HCEC 1CT (cell line): ENCODE results near the gene TNIP1.

Experiments
- DNase-seq: peaks from one replicate; pipeline ENCODE4 v3.0.0-alpha.2; 2017

Gene TNIP1

GRCh38 chr5:151037561-151038411 is 43.0 kb downstream of the TNIP1 start:
- DNase-seq, result peak; percentile 53

GRCh38 chr5:151036556-151036955 is 44.3 kb downstream of the TNIP1 start:
- DNase-seq, result no peak

- DNase-seq, result no peak
These were observed 46.1 kb downstream of the TNIP1 start for GRCh38 chr5:151034422-151035379.

DNA sequence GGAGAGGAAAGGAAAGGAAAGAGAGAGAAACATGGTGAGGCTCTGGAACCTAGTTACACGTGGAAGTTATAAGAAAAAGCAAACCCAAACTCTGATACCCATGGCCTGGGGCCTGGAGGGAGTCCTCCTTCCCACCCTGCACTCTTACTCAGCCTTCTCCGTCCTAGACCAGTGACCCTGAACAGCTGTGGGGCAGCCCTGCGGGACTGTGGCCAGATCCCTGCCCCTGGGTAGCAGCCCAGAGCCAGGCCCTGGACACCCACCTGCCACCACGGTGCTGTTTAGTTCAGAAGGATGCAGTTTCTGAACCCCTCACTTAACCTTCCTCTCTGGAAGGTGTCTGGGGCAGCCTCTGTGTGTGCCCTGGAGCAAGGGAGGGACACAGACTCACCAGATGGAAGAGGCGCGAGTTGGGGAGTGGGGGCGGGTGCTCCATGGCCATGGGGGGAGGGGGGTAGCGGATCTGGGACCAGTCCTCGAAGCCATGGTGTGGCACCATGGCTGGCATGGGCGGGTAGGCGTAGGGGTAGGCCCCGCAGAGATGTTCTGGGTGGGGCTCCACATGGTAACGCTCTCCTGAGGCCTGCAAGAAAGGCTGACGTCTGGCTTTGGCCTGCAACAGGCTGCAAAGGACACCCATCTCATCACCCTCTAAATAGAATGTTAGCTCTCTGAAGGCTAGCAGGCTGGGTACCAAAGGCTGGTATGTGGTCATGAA is 47.5 kb downstream of the TNIP1 start:
- no peak for DNase-seq

DNA sequence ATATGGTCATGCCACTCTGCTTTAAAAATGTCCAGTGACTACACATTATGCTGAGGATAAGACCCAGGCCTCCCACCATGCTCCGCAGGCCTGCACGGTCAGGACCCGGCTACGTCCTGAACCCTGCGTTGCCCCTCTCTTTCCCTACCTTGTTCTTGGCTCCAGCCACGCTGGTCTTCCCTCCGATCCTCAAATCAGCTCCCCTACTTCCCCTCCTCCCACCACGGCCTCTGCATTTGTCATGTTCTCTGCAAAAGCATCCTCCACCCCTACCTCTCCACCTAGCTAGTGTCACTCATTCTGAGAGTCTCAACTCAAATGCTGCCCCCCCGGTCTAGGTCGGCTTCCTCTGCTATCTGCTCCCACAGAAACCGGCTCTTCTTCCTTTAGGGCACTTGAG is 49.3 kb downstream of the TNIP1 start:
- DNase-seq, result no peak

- no peak for DNase-seq
These were observed 50.5 kb downstream of the TNIP1 start for GRCh38 chr5:151030379-151030778.

DNA sequence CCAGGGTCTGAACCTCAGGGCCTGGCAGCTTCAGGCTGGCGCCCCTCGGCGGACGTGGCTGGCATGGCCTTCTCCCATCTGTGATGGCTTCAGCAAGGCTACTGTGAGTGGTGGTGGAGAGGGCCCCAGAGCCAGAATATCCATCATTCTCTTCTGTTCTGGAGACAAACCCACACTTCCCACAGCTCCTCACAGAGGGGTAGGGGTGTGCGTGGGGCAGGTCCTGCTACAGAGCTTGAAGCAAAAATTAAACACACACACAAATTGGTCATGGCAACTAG is 50.8 kb downstream of the TNIP1 start:
- DNase-seq, result no peak

DNA sequence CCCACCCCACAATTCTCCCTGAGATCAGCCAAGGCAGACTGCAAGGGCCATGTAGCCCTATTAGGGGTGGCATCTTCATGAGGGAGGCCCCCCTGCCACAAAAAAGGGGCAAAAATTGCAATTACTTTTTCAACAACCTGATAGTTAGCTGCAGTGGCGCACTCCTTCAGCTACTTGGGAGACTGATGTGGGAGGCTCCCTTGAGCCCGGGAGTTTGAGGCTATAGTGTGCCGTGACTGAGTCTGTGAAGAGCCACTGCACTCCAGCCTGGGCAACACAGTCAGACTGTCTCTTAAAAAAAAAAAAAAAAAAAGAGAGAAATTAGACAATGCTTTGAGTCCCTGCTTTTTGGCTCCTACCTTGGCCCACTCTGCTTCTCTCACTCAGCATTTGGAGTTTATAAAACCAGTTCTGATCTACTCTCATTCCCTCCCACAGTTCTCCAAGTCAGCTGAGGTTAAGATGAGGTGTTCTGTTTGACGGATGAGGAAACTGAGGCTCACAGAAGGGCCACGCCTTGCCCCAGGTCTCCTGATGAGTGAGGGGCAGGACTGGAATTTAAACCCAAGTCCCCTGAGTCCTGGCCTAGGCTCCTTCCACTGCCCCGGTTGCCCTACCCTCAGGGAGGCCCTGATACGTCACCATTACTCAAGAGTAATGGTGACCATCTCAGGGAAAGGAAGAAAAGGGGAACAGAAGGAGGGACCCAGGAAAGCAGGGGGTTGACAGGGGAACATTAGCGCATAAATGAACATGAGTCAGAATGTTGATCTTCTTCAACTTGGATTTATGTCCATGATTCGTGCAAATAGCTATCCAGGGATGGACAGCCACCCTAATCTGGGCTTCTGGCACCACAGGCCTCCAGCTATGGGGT is 51.4 kb downstream of the TNIP1 start:
- DNase-seq, result no peak

DNA sequence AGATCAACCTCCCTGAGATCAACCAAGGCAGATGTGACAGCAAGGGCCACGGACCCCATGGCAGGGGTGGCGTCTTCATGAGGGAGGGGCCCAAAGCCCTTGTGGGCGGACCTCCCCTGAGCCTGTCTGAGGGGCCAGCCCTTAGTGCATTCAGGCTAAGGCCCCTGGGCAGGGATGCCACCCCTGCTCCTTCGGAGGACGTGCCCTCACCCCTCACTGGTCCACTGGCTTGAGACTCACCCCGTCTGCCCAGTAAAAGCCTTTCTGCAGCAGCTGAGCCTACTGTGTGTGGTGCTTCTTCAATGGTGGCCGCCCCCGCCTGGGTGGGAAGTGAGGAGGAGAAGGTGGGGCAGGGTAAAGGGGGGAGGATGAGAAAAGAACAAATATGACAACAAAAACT is 52.1 kb downstream of the TNIP1 start:
- no peak for DNase-seq

DNA sequence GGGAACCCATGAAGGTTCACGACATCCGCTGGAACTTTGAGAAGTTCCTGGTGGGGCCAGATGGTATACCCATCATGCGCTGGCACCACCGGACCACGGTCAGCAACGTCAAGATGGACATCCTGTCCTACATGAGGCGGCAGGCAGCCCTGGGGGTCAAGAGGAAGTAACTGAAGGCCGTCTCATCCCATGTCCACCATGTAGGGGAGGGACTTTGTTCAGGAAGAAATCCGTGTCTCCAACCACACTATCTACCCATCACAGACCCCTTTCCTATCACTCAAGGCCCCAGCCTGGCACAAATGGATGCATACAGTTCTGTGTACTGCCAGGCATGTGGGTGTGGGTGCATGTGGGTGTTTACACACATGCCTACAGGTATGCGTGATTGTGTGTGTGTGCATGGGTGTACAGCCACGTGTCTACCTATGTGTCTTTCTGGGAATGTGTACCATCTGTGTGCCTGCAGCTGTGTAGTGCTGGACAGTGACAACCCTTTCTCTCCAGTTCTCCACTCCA is 52.8 kb downstream of the TNIP1 start:
- DNase-seq, result no peak

- no peak for DNase-seq
These were observed 54.2 kb downstream of the TNIP1 start for GRCh38 chr5:151026679-151027078.

- no peak for DNase-seq
These were observed 54.7 kb downstream of the TNIP1 start for GRCh38 chr5:151026088-151026487.

DNA sequence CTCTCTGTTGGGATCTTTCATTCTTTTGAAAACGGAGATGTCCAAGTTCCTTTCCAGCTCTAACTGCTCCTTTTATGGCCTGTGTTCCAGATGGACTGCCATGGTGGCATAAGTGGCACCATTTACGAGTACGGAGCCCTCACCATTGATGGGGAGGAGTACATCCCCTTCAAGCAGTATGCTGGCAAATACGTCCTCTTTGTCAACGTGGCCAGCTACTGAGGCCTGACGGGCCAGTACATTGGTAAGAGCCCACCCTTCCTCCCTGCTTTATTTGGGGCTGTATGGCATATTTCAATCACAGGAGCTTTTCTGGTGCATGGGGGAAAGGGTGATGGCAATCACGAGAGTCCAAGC is 55.6 kb downstream of the TNIP1 start:
- no peak for DNase-seq

DNA sequence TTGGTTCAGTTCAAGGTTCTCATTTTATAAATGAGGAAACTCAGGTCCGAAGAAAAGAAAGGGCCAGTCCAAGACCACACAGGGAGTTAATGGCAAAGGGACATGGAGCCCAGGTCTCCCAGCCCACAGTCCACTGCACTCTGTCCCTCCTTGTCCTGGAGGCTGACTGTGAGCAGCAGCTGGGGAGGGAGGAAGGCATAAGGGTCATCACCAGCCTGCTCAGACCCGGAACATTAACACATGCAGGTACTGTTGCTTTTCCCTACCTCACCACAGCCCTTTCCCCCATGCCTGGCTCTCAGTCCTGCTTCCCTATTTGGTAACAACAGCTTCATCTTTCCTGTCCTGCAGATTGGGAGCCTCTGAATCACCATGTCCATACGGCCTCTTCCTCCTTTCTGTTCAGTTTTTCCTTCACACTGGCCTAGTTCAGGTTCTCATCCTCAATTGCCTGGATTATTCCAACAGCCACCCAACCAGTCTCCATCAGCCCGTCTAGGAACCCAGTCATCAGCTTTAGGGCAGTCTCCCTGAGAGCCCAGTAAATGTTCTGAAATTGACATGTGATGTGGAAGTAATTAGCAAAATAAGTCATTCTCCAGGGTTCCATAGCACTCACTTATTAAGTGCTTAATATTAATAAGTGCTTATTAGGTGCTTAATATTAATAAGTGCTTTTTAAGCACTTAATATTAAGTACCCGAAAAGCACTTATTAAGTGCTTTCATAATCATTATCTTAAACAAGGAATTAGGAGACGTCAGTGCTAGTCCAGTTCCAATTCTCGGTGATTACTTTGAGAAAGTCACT is 56.2 kb downstream of the TNIP1 start:
- no peak for DNase-seq

- DNase-seq, result peak; percentile 38
These were observed 57.2 kb downstream of the TNIP1 start for GRCh38 chr5:151023651-151024050.

GRCh38 chr5:151023047-151023615 is 57.7 kb downstream of the TNIP1 start:
- no peak for DNase-seq

DNA sequence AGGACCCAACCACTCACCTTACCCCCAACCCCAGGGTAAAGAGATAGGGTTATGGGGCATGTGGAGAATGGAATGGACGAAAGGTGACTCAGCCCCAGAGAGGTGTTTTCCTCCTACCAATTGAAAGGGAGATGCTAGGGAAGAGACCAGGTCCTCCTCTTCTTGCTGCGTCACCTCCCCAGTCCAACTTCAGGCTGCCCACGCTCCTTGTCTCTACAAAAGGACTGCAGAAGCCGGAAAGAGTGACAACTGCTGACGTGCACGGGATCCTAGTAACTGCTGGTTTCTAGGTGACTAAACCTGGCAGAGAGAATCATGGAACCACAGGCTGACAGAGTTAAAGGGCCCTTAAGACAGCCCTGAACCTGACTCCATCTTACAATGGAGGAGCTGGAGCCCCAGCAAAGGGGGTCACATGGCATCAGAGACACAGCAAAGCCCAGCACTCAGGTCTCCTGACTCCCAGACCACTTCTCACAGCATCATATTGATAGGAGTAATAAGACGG is 58.3 kb downstream of the TNIP1 start:
- no peak for DNase-seq

DNA sequence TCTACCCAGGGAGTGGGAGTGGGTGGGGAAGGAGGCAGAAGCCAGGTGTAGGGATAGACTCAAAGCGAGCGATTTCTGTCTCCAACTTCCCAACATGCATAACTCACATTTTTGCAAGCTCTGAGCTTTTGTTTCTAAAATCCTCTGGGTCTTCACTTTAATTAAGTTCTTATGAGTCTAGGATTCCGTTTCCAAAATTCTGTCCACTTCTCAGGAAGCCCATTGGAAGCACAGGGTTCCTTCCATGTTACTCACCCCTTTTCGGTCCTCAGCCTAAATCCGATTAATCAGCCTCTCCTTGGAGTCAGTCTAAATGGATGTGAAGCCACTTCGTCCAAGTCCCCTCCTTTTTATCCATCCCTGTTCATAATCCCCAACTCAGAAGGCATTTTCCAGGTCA is 59.1 kb downstream of the TNIP1 start:
- DNase-seq, result no peak

GRCh38 chr5:151020304-151021110 is 60.3 kb downstream of the TNIP1 start, which contains the start of gene GPX3:
GPX3 (plus strand) TSS chr5:151020591; CDS start chr5:151020655, 64 bp downstream.
- DNase-seq, result no peak

DNA sequence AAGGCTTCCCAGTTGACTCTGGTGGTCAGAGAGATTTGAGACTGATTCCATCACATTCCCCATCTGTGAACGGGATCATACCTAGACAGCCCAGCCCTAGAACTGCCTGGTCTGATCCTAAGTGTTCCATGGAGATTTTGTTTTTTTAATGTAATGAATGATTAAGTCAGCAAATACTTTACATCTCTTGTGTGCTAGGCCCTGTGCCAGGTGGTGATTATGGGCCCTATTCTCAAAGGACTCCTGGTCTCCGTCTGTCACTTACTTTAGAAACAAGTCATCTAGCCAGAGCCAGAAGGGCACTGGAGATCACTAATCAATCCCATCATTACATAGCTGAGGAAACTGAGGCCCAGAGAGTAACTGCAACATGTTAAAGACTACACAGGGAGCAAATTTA is 61.5 kb downstream of the TNIP1 start:
- DNase-seq, result no peak
